Esophagus muscularis mucosa (tissue), 4 donors: ENCODE measurements around the gene PGAP3. TPM values are rescaled to one million over a fixed set of nuclear protein-coding genes. Genes with fewer than 3 reads are reported as not detected.
A peak's percentile ranks its signal among the peaks of the same experiment; 100 is the strongest.

Experiments
- DNase-seq: peaks from one replicate; pipeline ENCODE4 v3.0.0-alpha.2; 2017; ENCODE audit errors: extremely low spot score
- H3K27ac ChIP-seq, 4 donors: fragments of 200-600 bp; sonication (generic); replicated peaks in 1 of 4; 1 replicate in 3 of 4; 2 replicates in 1 of 4; pipeline ENCODE4 v1.5.1; 2016 to 2019; ENCODE audit warnings: mild to moderate bottlenecking in 1 of 4
- H3K27me3 ChIP-seq, 4 donors: fragments of 200-600 bp; sonication (generic); one replicate each; pipeline versions ENCODE4 v1.5.1 to v1.6.0; 2016 to 2019
- H3K36me3 ChIP-seq, 4 donors: fragments of 200-600 bp; sonication (generic); one replicate each; pipeline ENCODE4 v1.5.1; 2016 to 2019
- H3K4me1 ChIP-seq, 4 donors: fragments of 200-600 bp; sonication (generic); one replicate each; pipeline ENCODE4 v1.5.1; 2016 to 2019
- H3K4me3 ChIP-seq, 4 donors: fragments of 200-600 bp; sonication (generic); 1 replicate in 2 of 4; 2 replicates in 2 of 4; pipeline ENCODE4 v1.5.1; 2016 to 2019; ENCODE audit warnings: mild to moderate bottlenecking in 4 of 4, moderate library complexity in 1 of 4
- H3K9me3 ChIP-seq, 4 donors: fragments of 200-600 bp; sonication (generic); 1 replicate in 3 of 4; 2 replicates in 1 of 4; pipeline ENCODE4 v1.5.1; 2016 to 2019
- CTCF ChIP-seq, 3 experiments: fragments of 200-600 bp in 2 of 3; fragments of 450-650 bp in 1 of 3; sonication (generic) in 2 of 3; IDR thresholded peaks; one replicate each; pipeline ENCODE4 v1.5.1; 2017 to 2019; ENCODE audit warnings: antibody characterized with exemption in 3 of 3, mild to moderate bottlenecking in 2 of 3, moderate library complexity in 1 of 3
- EP300 ChIP-seq: sonication (generic); formaldehyde crosslinking; IDR thresholded peaks from one replicate; pipeline ENCODE4 v1.6.1; 2017; ENCODE audit warnings: antibody characterized with exemption
- POLR2A ChIP-seq: fragments of 450-650 bp; IDR thresholded peaks from one replicate; pipeline ENCODE4 v1.6.1; 2017; ENCODE audit warnings: antibody characterized with exemption, moderate library complexity, mild to moderate bottlenecking, low read depth
- POLR2AphosphoS5 ChIP-seq, 2 donors: sonication (generic); formaldehyde crosslinking; IDR thresholded peaks; one replicate each; pipeline ENCODE4 v1.6.1; 2017; ENCODE audit warnings: antibody characterized with exemption in 2 of 2
- WGBS: methylation state at CpG from one replicate; pipeline ENCODE4 v1.1.5; 2018; 5-methylcytosine and 5-hydroxymethylcytosine counted together
- intact Hi-C: fragments of 100-400 bp; cut with DNase I; formaldehyde crosslinking; loops from one replicate; pipeline ENCODE4 v1.15.1; 2023
- total RNA-seq, 4 donors: library from RNA; depleted of rRNA; stranded (reverse); fragments of >200 nt; gene quantifications; one replicate each; pipeline versions ENCODE4 v1.1.0 to v1.2.1, GENCODE V29; 2016

The PGAP3 gene
- total RNA-seq, 4 donors from 2014 or later, result 6.2 to 9.4 (median 8.5) TPM

GRCh38 chr17:39633570-39634183, 54.2 kb downstream of the PGAP3 start:
- DNase-seq, result no peak
- intact Hi-C loops, result no loop called here

GRCh38 chr17:39632153-39632941, 55.5 kb downstream of the PGAP3 start:
- Histone ChIP-seq H3K27ac (peak overlapping the region in 1 of 4 donors; percentile 34), H3K36me3 (no peaks in the 10 kb centered on the region), H3K4me1 (peaks cover 17 to 31% (median 24%) of the 10 kb centered on the region in 4 donors), H3K27me3 (peaks cover 0 to 54% (median 11%) of the 10 kb centered on the region in 4 donors), H3K4me3 (no peak overlapping the region), H3K9me3 (no peaks in the 10 kb centered on the region)
- DNase-seq, result no peak
- TF ChIP-seq EP300, result no peak
- 43% methylated on average over 11 of the region's 13 CpGs for WGBS
- intact Hi-C loops, result no loop called here

More at GRCh38 chr17:39633570-39634183, 54.2 kb downstream of the PGAP3 start:
- H3K4me1 ChIP-seq, result peaks cover 27 to 41% (median 34%) of the 10 kb centered on the region in 4 donors
- no peak overlapping the region for H3K4me3 ChIP-seq
- TF ChIP-seq CTCF (IDR thresholded peaks at IDR 0.05) (no peak), EP300 (no peak), POLR2AphosphoS5 (IDR thresholded peaks at IDR 0.05) (no peak), POLR2A (no peak)
- no peaks in the 10 kb centered on the region for H3K9me3 ChIP-seq
- WGBS, result 59% methylated on average over 6 of the region's 8 CpGs
- peak overlapping the region in 1 of 4 donors; percentile 20 for H3K27ac ChIP-seq
- H3K36me3 ChIP-seq, result no peaks in the 10 kb centered on the region
- peaks cover 0 to 41% (median 5%) of the 10 kb centered on the region in 4 donors for H3K27me3 ChIP-seq

- no peaks in the 10 kb centered on the region for H3K36me3 ChIP-seq
- H3K27me3 ChIP-seq, result peaks cover 0 to 64% (median 20%) of the 10 kb centered on the region in 4 donors
- WGBS, result 30% methylated on average over 6 of the region's 6 CpGs
- H3K9me3 ChIP-seq, result no peaks in the 10 kb centered on the region
- H3K4me1 ChIP-seq, result peaks cover 23 to 36% (median 29%) of the 10 kb centered on the region in 4 donors
- no peak overlapping the region for H3K4me3 ChIP-seq
- peak overlapping the region in 1 of 4 donors; percentile 34 for H3K27ac ChIP-seq
- TF ChIP-seq POLR2A, result no peak
- intact Hi-C loops, result no loop called here
- DNase-seq, result no peak
Observed at GRCh38 chr17:39631403-39631802, 56.5 kb downstream of the PGAP3 start.

- H3K36me3 ChIP-seq, result no peaks in the 10 kb centered on the region
- DNase-seq, result no peak
- peaks cover 17 to 29% (median 24%) of the 10 kb centered on the region in 4 donors for H3K4me1 ChIP-seq
- H3K4me3 ChIP-seq, result no peak overlapping the region
- H3K27ac ChIP-seq, result no peak overlapping the region
- WGBS, result 81% methylated on average over 12 of the region's 12 CpGs
- no peak for TF ChIP-seq EP300
- no peak for TF ChIP-seq CTCF (IDR thresholded peaks at IDR 0.05)
- H3K27me3 ChIP-seq, result peaks cover 0 to 79% (median 27%) of the 10 kb centered on the region in 4 donors
- intact Hi-C loops, result no loop called here
- no peaks in the 10 kb centered on the region for H3K9me3 ChIP-seq
Observed at GRCh38 chr17:39629898-39630297, 58.0 kb downstream of the PGAP3 start.

GRCh38 chr17:39629494-39629880, 58.4 kb downstream of the PGAP3 start:
- Histone ChIP-seq H3K9me3 (no peaks in the 10 kb centered on the region), H3K27me3 (peaks cover 0 to 83% (median 27%) of the 10 kb centered on the region in 4 donors), H3K27ac (no peak overlapping the region), H3K36me3 (no peaks in the 10 kb centered on the region), H3K4me1 (peaks cover 14 to 25% (median 19%) of the 10 kb centered on the region in 4 donors), H3K4me3 (no peak overlapping the region)
- WGBS, result 53% methylated on average over 2 of the region's 3 CpGs
- no peak for DNase-seq
- intact Hi-C loops, result no loop called here
- no peak for TF ChIP-seq CTCF (IDR thresholded peaks at IDR 0.05)
- TF ChIP-seq POLR2AphosphoS5 (IDR thresholded peaks at IDR 0.05), result no peak
- no peak for TF ChIP-seq EP300
- TF ChIP-seq POLR2A, result no peak
